SK-N-SH (cell line): Measurements from ENCODE around the gene EPHA6. TPM values are rescaled to one million over a fixed set of nuclear protein-coding genes. Genes with fewer than 3 reads are reported as not detected.

Experiments used
- CTCF ChIA-PET: fragments of 300-600, 350-600 bp; formaldehyde crosslinking; extraction: SDS; loops from one replicate; lab custom pipeline; 2021; lab: Yijun Ruan, JAX
- POLR2A ChIA-PET: fragments of 350-600 bp; sonication (Branson Sonifier 250); formaldehyde crosslinking; extraction: SDS; loops from one replicate; lab custom pipeline; 2020; ENCODE audit warnings: antibody characterized with exemption, inconsistent platforms; lab: Yijun Ruan, JAX
- DNase-seq: peaks from one replicate; pipeline ENCODE4 v3.0.0; 2012
- H2AFZ ChIP-seq: fragments of 200-600 bp; sonication (generic); 2 replicates; pipeline ENCODE4 v1.8.1; 2016; ENCODE audit warnings: antibody characterized with exemption, mild to moderate bottlenecking, low read depth
- H3F3A ChIP-seq: fragments of 200-600 bp; sonication (generic); replicated peaks from 2 replicates; pipeline ENCODE3; 2016; ENCODE audit warnings: antibody characterized with exemption, mild to moderate bottlenecking; ENCODE audit not compliant: insufficient read depth
- H3K27ac ChIP-seq, 2 experiments: fragments of 200-500 bp in 1 of 2; fragments of 200-600 bp in 1 of 2; sonication (Bioruptor generic) in 1 of 2; sonication (generic), shearing (Covaris generic) in 1 of 2; 2 replicates each; pipeline versions ENCODE4 v1.5.1 to v1.6.1; 2014 to 2016; ENCODE audit warnings: low read depth in 2 of 2, inconsistent platforms in 1 of 2, low read length in 1 of 2, mild to moderate bottlenecking in 1 of 2, mixed read lengths in 1 of 2
- H3K27me3 ChIP-seq: fragments of 200-600 bp; sonication (generic), shearing (Covaris generic); 2 replicates; pipeline ENCODE4 v1.6.1; 2016; ENCODE audit warnings: mixed run types; ENCODE audit not compliant: insufficient read depth
- H3K36me3 ChIP-seq, 2 experiments: fragments of 200-500 bp in 1 of 2; fragments of 200-600 bp in 1 of 2; sonication (Bioruptor generic) in 1 of 2; sonication (generic) in 1 of 2; replicated peaks in 1 of 2; 2 replicates each; pipeline versions ENCODE3 to v1.5.1; 2014 to 2016; ENCODE audit warnings: low read length in 1 of 2, mild to moderate bottlenecking in 1 of 2; ENCODE audit not compliant: insufficient read depth in 2 of 2, control insufficient read depth in 1 of 2
- H3K4me1 ChIP-seq, 2 experiments: fragments of 200-500 bp in 1 of 2; fragments of 200-600 bp in 1 of 2; sonication (Bioruptor generic) in 1 of 2; sonication (generic), shearing (Covaris generic) in 1 of 2; 2 replicates each; pipeline versions ENCODE4 v1.5.1 to v1.6.1; 2014 to 2016; ENCODE audit warnings: low read depth in 1 of 2, low read length in 1 of 2, mixed run types in 1 of 2; ENCODE audit not compliant: insufficient read depth in 2 of 2, control insufficient read depth in 1 of 2
- H3K4me2 ChIP-seq: fragments of 200-600 bp; sonication (generic), shearing (Covaris generic); 2 replicates; pipeline ENCODE4 v1.6.1; 2017; ENCODE audit warnings: mixed run types
- H3K4me3 ChIP-seq, 2 experiments: fragments of 200-500 bp in 1 of 2; fragments of 200-600 bp in 1 of 2; sonication (Bioruptor generic) in 1 of 2; sonication (generic), shearing (Covaris generic) in 1 of 2; 2 replicates each; pipeline versions ENCODE4 v1.5.1 to v1.8.1; 2014 to 2016; ENCODE audit warnings: low read depth in 2 of 2, inconsistent platforms in 1 of 2, low read length in 1 of 2, mild to moderate bottlenecking in 1 of 2, mixed read lengths in 1 of 2, moderate library complexity in 1 of 2
- H3K79me2 ChIP-seq: fragments of 200-600 bp; sonication (generic); 2 replicates; pipeline ENCODE4 v1.8.1; 2017; ENCODE audit warnings: mild to moderate bottlenecking; ENCODE audit not compliant: insufficient read depth
- H3K9ac ChIP-seq: fragments of 200-600 bp; sonication (generic); 2 replicates; pipeline ENCODE4 v1.6.1; 2017; ENCODE audit warnings: mixed run types
- H3K9me2 ChIP-seq: fragments of 200-600 bp; sonication (generic); 2 replicates; pipeline ENCODE4 v1.6.1; 2017; ENCODE audit warnings: mixed run types
- H3K9me3 ChIP-seq: fragments of 200-600 bp; sonication (generic); 2 replicates; pipeline ENCODE4 v1.6.1; 2017; ENCODE audit warnings: mixed run types, mild to moderate bottlenecking, moderate library complexity
- H4K20me1 ChIP-seq: fragments of 200-600 bp; sonication (generic); 2 replicates; pipeline ENCODE4 v1.6.1; 2017; ENCODE audit warnings: mild to moderate bottlenecking, mixed run types; ENCODE audit not compliant: insufficient read depth
- EZH2phosphoT487 ChIP-seq: fragments of 200-600 bp; sonication (generic); IDR thresholded peaks from 2 replicates; pipeline ENCODE4 v1.6.1; 2017; ENCODE audit warnings: low read depth, mixed run types, mild to moderate bottlenecking, antibody characterized with exemption, moderate library complexity, borderline replicate concordance
- FOSL2 ChIP-seq: IDR thresholded peaks from 2 replicates; pipeline ENCODE4 v1.4.0; 2012; ENCODE audit warnings: low read depth, mild to moderate bottlenecking, moderate library complexity, borderline replicate concordance
- FOXJ3 ChIP-seq: sonication (generic); formaldehyde crosslinking; IDR thresholded peaks from 2 replicates; pipeline ENCODE4 v1.5.1; 2020; ENCODE audit warnings: mild to moderate bottlenecking, missing genetic modification reagents
- FOXM1 ChIP-seq: IDR thresholded peaks from 2 replicates; pipeline ENCODE4 v1.4.0; 2012; ENCODE audit warnings: low read depth, mild to moderate bottlenecking
- GATA2 ChIP-seq: sonication (generic); formaldehyde crosslinking; IDR thresholded peaks from 2 replicates; pipeline ENCODE4 v1.5.0; 2020; ENCODE audit warnings: mild to moderate bottlenecking, missing genetic modification reagents
- IRF3 ChIP-seq: fragments of 150-350 bp; IDR thresholded peaks from 2 replicates; pipeline ENCODE4 v1.6.1; 2016; ENCODE audit warnings: mild to moderate bottlenecking, low read depth, low read length
- JUND ChIP-seq: IDR thresholded peaks from 2 replicates; pipeline ENCODE4 v1.4.0; 2012
- MAX ChIP-seq: IDR thresholded peaks from 2 replicates; pipeline ENCODE4 v1.4.0; 2012; ENCODE audit warnings: low read depth
- PBX3 ChIP-seq: IDR thresholded peaks from 2 replicates; pipeline ENCODE4; 2012
- RAD21 ChIP-seq: IDR thresholded peaks from 2 replicates; pipeline ENCODE4 v1.6.1; 2012; ENCODE audit warnings: mild to moderate bottlenecking, low read length
- RFX5 ChIP-seq: IDR thresholded peaks from 2 replicates; pipeline ENCODE4 v1.6.1; 2012; ENCODE audit warnings: mild to moderate bottlenecking, improper control_type of control experiment, low read length
- RXRA ChIP-seq: IDR thresholded peaks from 2 replicates; pipeline ENCODE4 v1.4.0; 2012; ENCODE audit warnings: low read depth, mild to moderate bottlenecking, borderline replicate concordance
- SMC3 ChIP-seq: IDR thresholded peaks from 2 replicates; pipeline ENCODE4 v1.6.1; 2012; ENCODE audit warnings: low read depth, low read length, improper control_type of control experiment
- TAF1 ChIP-seq: IDR thresholded peaks from 2 replicates; pipeline ENCODE4 v1.6.1; 2012; ENCODE audit warnings: low read depth, mild to moderate bottlenecking, low read length, moderate library complexity, borderline replicate concordance
- TCF12 ChIP-seq: IDR thresholded peaks from 2 replicates; pipeline ENCODE4 v1.4.0; 2012
- USF1 ChIP-seq: IDR thresholded peaks from 2 replicates; pipeline ENCODE4 v1.4.0; 2012; ENCODE audit warnings: low read depth, borderline replicate concordance
- ZBTB33 ChIP-seq: IDR thresholded peaks from 2 replicates; pipeline ENCODE4 v1.4.0; 2012; ENCODE audit warnings: low read depth, borderline replicate concordance
- WGBS: methylation state at CpG from one replicate; pipeline ENCODE4 v1.1.6; 2017; ENCODE audit warnings: low lambda C conversion rate; 5-methylcytosine and 5-hydroxymethylcytosine counted together
- polyA plus RNA-seq, 3 experiments: library from polyadenylated mRNA; depleted of rRNA; stranded (reverse); fragments of >200 nt; gene quantifications; 2 replicates each; pipeline ENCODE4 v1.2.3, GENCODE V29; 2012

EPHA6 gene
- polyA plus RNA-seq, 1 of the 3 experiments (the other 2 are of a cell fraction): not detected

- Histone ChIP-seq H3K4me3 (no peak overlapping the region), H3K79me2 (no peaks in the 10 kb centered on the region)
- TF ChIP-seq SMC3 (no peak), FOXJ3 (CRISPR knock-in tag) (no peak), ZBTB33 (no peak), PBX3 (no peak), IRF3 (no peak), TCF12 (no peak), USF1 (no peak)
- TF ChIP-seq, all 33 proteins: peak for 0
- no peaks in the 10 kb centered on the region for H3F3A ChIP-seq
- 46% methylated on average over 3 of the region's 3 CpGs for WGBS
- H3K9ac ChIP-seq: no peak overlapping the region
- CTCF ChIA-PET: interaction anchor here (1.1 kb wide), 1 partner anchor 10 kb away, joined by 3 read pairs; no protein-coding TSS in a partner anchor
- DNase-seq: no peak
- H3K9me2 ChIP-seq: no peaks in the 10 kb centered on the region
- H3K4me2 ChIP-seq: no peak overlapping the region
- no peaks in the 10 kb centered on the region for H3K36me3 ChIP-seq
- no peaks in the 10 kb centered on the region; a peak in 1 of 4 replicates for H3K4me1 ChIP-seq
- H3K27me3 ChIP-seq: no peaks in the 10 kb centered on the region
- POLR2A ChIA-PET: no interaction called here
- H4K20me1 ChIP-seq: no peaks in the 10 kb centered on the region
- H3K9me3 ChIP-seq: no peaks in the 10 kb centered on the region
- no peak overlapping the region for H3K27ac ChIP-seq
- no peak overlapping the region for H2AFZ ChIP-seq
Observed at GRCh38 chr3:97673357-97673997, 859.1 kb downstream of the EPHA6 start.

- POLR2A ChIA-PET: no interaction called here
- TF ChIP-seq RXRA (no peak), USF1 (no peak), RAD21 (no peak), GATA2 (CRISPR knock-in tag) (no peak), EZH2phosphoT487 (no peak), MAX (no peak), IRF3 (no peak), TAF1 (no peak), ZBTB33 (no peak), FOXM1 (no peak), RFX5 (no peak), FOSL2 (no peak), JUND (no peak)
Observed at GRCh38 chr3:97674461-97674860, 860.1 kb downstream of the EPHA6 start.

More at GRCh38 chr3:97674461-97674860, 860.1 kb downstream of the EPHA6 start:
- Histone ChIP-seq H3K9me2 (no peaks in the 10 kb centered on the region), H2AFZ (no peak overlapping the region), H4K20me1 (no peaks in the 10 kb centered on the region), H3K4me1 (no peaks in the 10 kb centered on the region; a peak in 1 of 4 replicates), H3K36me3 (no peaks in the 10 kb centered on the region), H3K9ac (no peak overlapping the region), H3K27me3 (no peaks in the 10 kb centered on the region), H3K79me2 (no peaks in the 10 kb centered on the region), H3K9me3 (no peaks in the 10 kb centered on the region), H3F3A (no peaks in the 10 kb centered on the region), H3K4me2 (no peak overlapping the region), H3K27ac (no peak overlapping the region; a peak in 1 of 4 replicates), H3K4me3 (no peak overlapping the region)
- no peak for DNase-seq
- CTCF ChIA-PET: interaction anchor here (1.1 kb wide), 1 partner anchor 9 kb away, joined by 3 read pairs; no protein-coding TSS in a partner anchor
- 19% methylated on average over 2 of the region's 2 CpGs for WGBS
